Thoracic aorta (tissue), 2 donors: ENCODE results near the gene TLL1. TPM values are rescaled to one million over a fixed set of nuclear protein-coding genes. Genes with fewer than 3 reads are reported as not detected.

Experiments
- ATAC-seq: fragments of 150-250 bp; one replicate; pipeline ENCODE4 v1.8.0; 2017; ENCODE audit warnings: low read depth; ENCODE audit not compliant: insufficient number of reproducible peaks, low FRiP score
- DNase-seq: peaks from one replicate; pipeline ENCODE4 v3.0.0-alpha.2; 2020; ENCODE audit warnings: low spot score
- H3K27ac ChIP-seq, 2 donors: fragments of 200-600 bp; sonication (generic); 1 replicate in 1 of 2; 2 replicates in 1 of 2; pipeline ENCODE4 v1.5.1; 2016; ENCODE audit warnings: mild to moderate bottlenecking in 2 of 2, moderate library complexity in 2 of 2
- H3K27me3 ChIP-seq: fragments of 200-600 bp; sonication (generic); replicated peaks from 2 replicates; pipeline ENCODE4 v1.6.0; 2016; ENCODE audit warnings: mild to moderate bottlenecking; ENCODE audit not compliant: insufficient read depth
- H3K36me3 ChIP-seq: fragments of 200-600 bp; sonication (generic); one replicate; pipeline ENCODE4 v1.5.1; 2016
- H3K4me1 ChIP-seq, 2 donors: fragments of 200-600 bp; sonication (generic); 1 replicate in 1 of 2; 2 replicates in 1 of 2; pipeline versions ENCODE4 v1.5.1 to v1.6.0; 2016; ENCODE audit warnings: low read depth in 2 of 2, mild to moderate bottlenecking in 1 of 2; ENCODE audit not compliant: control insufficient read depth in 1 of 2
- H3K4me3 ChIP-seq: fragments of 200-600 bp; sonication (generic); 2 replicates; pipeline ENCODE4 v1.5.1; 2016; ENCODE audit warnings: mild to moderate bottlenecking
- H3K9me3 ChIP-seq: fragments of 200-600 bp; sonication (generic); 2 replicates; pipeline ENCODE4 v1.5.1; 2016
- total RNA-seq, 2 donors: library from RNA; depleted of rRNA; stranded (reverse); fragments of >200 nt; gene quantifications; one replicate each; pipeline versions ENCODE4 v1.1.0 to v1.2.3, GENCODE V29; 2016
- TF ChIP-seq, protein P1 (sequence below): fragments of 200-600 bp; sonication (generic); IDR thresholded peaks from one replicate; pipeline ENCODE4 v1.5.1; 2019; ENCODE audit warnings: antibody characterized with exemption

TLL1 gene
- total RNA-seq, 2 donors from 2014 or later = 3.7 to 10.6 TPM

DNA sequence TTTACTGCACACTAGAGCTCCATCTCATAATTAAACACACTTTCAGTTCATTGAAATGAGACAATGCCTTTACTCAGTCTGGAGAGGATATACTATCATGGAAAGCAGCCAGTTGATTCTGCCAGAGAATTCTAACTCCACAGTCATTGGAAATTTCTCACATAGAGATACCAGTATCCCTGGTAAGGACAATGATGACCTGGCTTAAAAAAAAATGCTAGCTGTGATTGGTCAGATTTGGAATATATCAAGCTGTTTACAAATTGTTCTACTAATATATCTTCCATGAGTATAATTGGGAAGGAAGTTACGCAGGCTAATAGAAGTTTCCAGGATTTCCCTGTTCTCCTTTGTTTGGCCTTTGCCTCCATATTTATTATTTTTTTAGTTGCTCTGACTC, 34.5 kb upstream of the TLL1 start:
- H3K27me3 ChIP-seq = no peaks in the 10 kb centered on the region
- ATAC-seq = no peak
- H3K9me3 ChIP-seq = no peaks in the 10 kb centered on the region
- no peak for DNase-seq
- no peak overlapping the region for H3K27ac ChIP-seq
- no peaks in the 10 kb centered on the region for H3K36me3 ChIP-seq
- no peak overlapping the region for H3K4me3 ChIP-seq
- H3K4me1 ChIP-seq = no peaks in the 10 kb centered on the region
- TF ChIP-seq, protein P1, sequence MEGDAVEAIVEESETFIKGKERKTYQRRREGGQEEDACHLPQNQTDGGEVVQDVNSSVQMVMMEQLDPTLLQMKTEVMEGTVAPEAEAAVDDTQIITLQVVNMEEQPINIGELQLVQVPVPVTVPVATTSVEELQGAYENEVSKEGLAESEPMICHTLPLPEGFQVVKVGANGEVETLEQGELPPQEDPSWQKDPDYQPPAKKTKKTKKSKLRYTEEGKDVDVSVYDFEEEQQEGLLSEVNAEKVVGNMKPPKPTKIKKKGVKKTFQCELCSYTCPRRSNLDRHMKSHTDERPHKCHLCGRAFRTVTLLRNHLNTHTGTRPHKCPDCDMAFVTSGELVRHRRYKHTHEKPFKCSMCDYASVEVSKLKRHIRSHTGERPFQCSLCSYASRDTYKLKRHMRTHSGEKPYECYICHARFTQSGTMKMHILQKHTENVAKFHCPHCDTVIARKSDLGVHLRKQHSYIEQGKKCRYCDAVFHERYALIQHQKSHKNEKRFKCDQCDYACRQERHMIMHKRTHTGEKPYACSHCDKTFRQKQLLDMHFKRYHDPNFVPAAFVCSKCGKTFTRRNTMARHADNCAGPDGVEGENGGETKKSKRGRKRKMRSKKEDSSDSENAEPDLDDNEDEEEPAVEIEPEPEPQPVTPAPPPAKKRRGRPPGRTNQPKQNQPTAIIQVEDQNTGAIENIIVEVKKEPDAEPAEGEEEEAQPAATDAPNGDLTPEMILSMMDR = no peak

DNA sequence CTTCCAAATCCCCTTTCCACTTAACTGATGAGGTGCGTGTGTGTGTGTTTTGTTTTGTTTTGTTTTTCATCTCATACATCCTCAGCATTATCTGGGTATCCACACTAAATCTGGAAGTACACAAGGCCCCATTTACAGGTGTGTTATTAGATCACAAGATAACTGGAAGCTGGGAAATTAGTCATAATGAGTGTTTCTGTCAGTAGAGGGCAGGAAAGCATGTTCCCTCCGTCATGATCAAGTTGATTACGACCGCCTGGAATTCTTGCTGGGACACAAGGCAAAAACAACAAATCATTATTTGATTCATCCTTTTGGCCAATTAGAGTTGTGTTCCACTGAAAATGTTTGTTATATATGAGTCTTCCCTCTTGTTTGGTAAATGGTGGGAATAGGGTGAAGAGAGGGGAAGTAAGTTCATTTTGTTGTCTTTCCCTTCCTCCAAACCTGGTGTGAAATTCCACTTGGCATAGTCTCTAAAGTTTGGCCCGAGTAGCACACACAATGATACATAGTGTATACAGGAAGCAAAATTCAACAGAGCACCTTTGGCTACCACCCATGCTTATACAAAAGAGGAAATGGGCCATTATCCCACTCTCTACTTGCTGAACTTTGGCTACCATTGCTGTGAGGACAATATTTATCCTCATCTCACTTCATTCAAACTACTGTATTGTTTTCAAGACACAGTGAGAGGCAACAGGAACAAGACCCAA, 33.3 kb upstream of the TLL1 start:
- TF ChIP-seq, protein P1 = no peak
- H3K27ac ChIP-seq = no peak overlapping the region
- no peaks in the 10 kb centered on the region for H3K36me3 ChIP-seq
- ATAC-seq = no peak
- H3K9me3 ChIP-seq = no peaks in the 10 kb centered on the region
- no peak for DNase-seq
- H3K27me3 ChIP-seq = no peaks in the 10 kb centered on the region
- no peaks in the 10 kb centered on the region for H3K4me1 ChIP-seq
- H3K4me3 ChIP-seq = no peak overlapping the region

DNA sequence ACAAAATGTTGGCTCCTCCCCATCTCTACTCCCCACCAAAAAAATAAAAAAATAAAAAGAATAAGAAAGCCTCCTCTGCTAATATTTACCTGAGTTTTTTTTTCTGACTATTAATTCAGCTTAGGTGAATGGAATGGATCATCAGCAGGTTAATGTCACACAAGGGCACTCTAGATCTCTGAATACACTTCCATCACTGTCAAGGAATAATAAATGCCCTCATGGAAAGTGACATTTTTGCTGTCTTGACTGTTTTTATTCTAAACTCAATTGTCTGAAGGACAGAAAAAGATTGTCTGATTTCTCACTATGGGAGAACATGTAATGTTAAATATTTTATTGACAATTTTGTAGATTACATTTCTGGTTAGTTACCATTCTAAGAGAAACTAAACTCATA, 30.4 kb upstream of the TLL1 start:
- DNase-seq (no peak), ATAC-seq (no peak)
- Histone ChIP-seq H3K4me1 (no peaks in the 10 kb centered on the region), H3K27ac (no peak overlapping the region), H3K27me3 (no peaks in the 10 kb centered on the region), H3K9me3 (no peaks in the 10 kb centered on the region), H3K4me3 (no peak overlapping the region), H3K36me3 (no peaks in the 10 kb centered on the region)
- TF ChIP-seq, protein P1 = no peak

DNA sequence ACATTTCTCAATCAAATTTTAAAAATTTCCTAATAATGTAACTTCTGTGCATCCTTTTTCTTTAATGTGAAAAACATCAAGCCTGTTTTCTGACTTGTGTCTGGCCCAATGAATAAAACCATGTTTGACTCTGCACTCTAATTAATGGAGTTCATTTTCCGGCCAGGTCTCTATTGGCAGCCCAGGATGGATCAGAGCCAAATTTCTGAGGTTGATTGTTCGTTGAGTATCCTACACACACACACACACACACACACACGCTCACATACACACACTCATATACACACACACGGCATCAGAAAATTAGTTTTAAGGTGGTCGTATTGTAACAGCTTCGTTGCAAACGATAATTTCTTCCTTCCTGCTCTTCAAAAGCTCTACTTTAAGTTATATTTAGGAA, 28.9 kb upstream of the TLL1 start:
- no peaks in the 10 kb centered on the region for H3K4me1 ChIP-seq
- H3K4me3 ChIP-seq = no peak overlapping the region
- H3K27ac ChIP-seq = no peak overlapping the region
- TF ChIP-seq, protein P1 = no peak
- DNase-seq = no peak
- no peaks in the 10 kb centered on the region for H3K9me3 ChIP-seq
- H3K27me3 ChIP-seq = no peaks in the 10 kb centered on the region
- no peaks in the 10 kb centered on the region for H3K36me3 ChIP-seq
- ATAC-seq = no peak

DNA sequence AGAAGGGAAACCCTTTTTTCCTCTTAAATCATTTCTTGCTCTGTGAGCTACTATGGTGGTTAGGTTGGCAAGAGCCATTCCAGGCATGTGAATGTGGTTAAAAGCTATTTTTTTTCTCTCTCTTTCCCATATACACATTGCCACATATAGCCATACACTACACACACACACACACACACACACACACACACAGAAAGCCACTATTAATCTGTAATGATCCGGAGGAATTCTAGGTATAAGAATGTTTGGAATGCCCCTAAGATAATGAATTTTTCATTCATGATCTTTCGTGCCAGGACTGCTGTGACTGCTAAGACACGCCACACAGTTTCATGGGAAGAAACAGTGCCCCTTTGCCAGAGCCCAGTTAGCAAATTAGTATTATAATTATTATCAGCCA, 21.8 kb upstream of the TLL1 start:
- TF ChIP-seq, protein P1 = no peak
- no peaks in the 10 kb centered on the region for H3K4me1 ChIP-seq

More for the DNA sequence above, 21.8 kb upstream of the TLL1 start:
- Histone ChIP-seq H3K4me3 (no peak overlapping the region), H3K36me3 (no peaks in the 10 kb centered on the region), H3K27ac (no peak overlapping the region), H3K9me3 (no peaks in the 10 kb centered on the region), H3K27me3 (no peaks in the 10 kb centered on the region)
- ATAC-seq = no peak
- DNase-seq = no peak
